Hepatocyte (in vitro differentiated cells): ENCODE measurements around the gene EPHA1.

Source experiments
- EZH2 ChIP-seq: fragments of 200-600 bp; sonication (generic); IDR thresholded peaks from 2 replicates; pipeline ENCODE4 v1.6.1; 2016; ENCODE audit warnings: antibody characterized with exemption, mild to moderate bottlenecking, borderline replicate concordance
- TF ChIP-seq, protein P1 (sequence below): fragments of 200-600 bp; sonication (generic); IDR thresholded peaks from 2 replicates; pipeline ENCODE4 v1.5.1; 2016; ENCODE audit warnings: antibody characterized with exemption, mild to moderate bottlenecking; ENCODE audit not compliant: poor library complexity

DNA sequence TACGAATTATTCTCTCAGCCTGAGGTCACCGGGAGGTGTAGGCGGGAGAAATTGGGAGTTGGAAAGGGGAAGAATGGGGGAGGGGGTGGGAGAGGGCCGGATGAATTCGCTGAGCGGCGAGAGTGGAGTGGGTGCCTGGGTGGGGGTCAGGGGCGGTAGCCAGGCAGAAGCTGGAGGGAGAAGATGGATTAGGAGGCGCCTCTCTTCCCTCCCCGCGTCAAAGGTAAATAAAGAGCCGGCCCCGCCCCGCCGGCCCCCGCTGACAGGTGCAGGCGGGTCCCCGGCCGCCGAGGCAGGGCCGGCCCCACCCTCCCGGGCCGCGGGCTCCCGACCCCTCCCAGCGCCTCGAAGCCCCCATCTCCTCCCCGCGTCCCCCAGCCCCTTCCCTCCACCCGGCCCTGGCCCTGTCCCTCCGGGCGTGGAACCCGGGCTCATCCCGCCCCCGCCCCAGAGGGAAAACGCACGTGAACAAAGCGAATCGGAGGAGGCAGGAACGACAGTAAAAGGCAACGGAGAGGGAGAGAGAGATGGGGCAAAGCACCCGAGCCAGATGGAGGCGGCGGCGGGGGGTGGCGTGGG lies 47.0 kb downstream of the EPHA1 start:
- TF ChIP-seq, protein P1, sequence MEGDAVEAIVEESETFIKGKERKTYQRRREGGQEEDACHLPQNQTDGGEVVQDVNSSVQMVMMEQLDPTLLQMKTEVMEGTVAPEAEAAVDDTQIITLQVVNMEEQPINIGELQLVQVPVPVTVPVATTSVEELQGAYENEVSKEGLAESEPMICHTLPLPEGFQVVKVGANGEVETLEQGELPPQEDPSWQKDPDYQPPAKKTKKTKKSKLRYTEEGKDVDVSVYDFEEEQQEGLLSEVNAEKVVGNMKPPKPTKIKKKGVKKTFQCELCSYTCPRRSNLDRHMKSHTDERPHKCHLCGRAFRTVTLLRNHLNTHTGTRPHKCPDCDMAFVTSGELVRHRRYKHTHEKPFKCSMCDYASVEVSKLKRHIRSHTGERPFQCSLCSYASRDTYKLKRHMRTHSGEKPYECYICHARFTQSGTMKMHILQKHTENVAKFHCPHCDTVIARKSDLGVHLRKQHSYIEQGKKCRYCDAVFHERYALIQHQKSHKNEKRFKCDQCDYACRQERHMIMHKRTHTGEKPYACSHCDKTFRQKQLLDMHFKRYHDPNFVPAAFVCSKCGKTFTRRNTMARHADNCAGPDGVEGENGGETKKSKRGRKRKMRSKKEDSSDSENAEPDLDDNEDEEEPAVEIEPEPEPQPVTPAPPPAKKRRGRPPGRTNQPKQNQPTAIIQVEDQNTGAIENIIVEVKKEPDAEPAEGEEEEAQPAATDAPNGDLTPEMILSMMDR: no peak
- TF ChIP-seq EZH2: peak; percentile 57
